Bronchial smooth muscle cell (primary cell): Measurements from ENCODE around the gene ALPL. TPM values are rescaled to one million over a fixed set of nuclear protein-coding genes. Genes with fewer than 3 reads are reported as not detected.

Experiments
- total RNA-seq: library from RNA; depleted of rRNA; stranded (reverse); fragments of >200 nt; gene quantifications from 2 replicates; pipeline ENCODE4 v1.2.1, GENCODE V29; 2014

ALPL gene
- total RNA-seq = under 0.01 and 11.7 TPM in 2 replicates

DNA sequence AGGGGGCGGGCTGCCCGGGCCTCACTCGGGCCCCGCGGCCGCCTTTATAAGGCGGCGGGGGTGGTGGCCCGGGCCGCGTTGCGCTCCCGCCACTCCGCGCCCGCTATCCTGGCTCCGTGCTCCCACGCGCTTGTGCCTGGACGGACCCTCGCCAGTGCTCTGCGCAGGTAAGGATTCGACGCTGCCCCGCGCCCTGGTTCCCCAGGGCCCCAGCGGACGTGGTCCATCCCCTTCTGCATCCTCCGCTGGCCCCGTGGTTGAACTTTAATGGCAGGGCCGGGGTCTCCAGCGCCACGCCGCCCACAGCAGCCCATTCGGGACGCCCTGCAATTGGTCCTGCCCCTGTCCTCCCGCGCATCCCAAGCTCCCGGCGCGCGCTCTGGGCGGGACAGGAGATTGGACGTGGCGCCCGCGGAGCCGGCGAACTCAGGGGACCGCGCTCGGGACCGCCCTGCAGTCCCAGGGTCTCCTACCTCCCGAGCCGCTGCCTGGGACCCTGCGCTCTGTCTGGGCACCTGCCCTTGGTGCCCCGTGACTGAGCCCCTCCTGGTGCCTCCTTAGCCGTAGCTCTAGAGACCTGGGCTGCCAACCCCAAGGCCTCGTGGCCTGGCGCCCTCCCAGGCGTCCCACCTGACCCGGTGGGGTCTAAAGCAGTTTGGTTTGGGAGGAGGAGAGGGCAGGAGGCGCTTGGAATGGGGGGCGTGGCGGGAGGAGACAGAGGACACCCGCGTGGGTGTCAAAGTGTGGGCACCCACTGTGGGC, at the start of gene ALPL:
Gene ALPL, plus strand, starts transcription at position 73 of the 762 bp plus-strand sequence. CDS start 44,659 bp downstream, outside the sequence.

Other genes with a start within 250 kb of the ALPL start
- gene ECE1, start 219.0 kb upstream of the ALPL start, total RNA-seq = 26.2 and 40.7 TPM in 2 replicates
- gene NBPF3, start 69.3 kb upstream of the ALPL start, total RNA-seq = 10.0 and 16.9 TPM in 2 replicates
- gene RAP1GAP, start 159.9 kb downstream of the ALPL start, total RNA-seq = under 0.01 and 0.16 TPM in 2 replicates